TTC549 (cell line): Measurements from ENCODE around the gene LRP10.
"Not testable (repeated sequence)": the region's sequence is repeated elsewhere in the genome, so short reads cannot be mapped to it uniquely, and the experiment has no call there.

ENCODE experiments used
- FAIRE-seq: peaks from 2 replicates; lab custom pipeline; 2012; peaks lifted over from hg19 to GRCh38; lab: Jason Lieb, UNC

LRP10 gene

GRCh38 chr14:22871224-22872032, at the start of gene LRP10:
Gene LRP10, plus strand, starts transcription at chr14:22871740. Its CDS starts 564 bp downstream, at chr14:22872304.
- no peak for FAIRE-seq

DNA sequence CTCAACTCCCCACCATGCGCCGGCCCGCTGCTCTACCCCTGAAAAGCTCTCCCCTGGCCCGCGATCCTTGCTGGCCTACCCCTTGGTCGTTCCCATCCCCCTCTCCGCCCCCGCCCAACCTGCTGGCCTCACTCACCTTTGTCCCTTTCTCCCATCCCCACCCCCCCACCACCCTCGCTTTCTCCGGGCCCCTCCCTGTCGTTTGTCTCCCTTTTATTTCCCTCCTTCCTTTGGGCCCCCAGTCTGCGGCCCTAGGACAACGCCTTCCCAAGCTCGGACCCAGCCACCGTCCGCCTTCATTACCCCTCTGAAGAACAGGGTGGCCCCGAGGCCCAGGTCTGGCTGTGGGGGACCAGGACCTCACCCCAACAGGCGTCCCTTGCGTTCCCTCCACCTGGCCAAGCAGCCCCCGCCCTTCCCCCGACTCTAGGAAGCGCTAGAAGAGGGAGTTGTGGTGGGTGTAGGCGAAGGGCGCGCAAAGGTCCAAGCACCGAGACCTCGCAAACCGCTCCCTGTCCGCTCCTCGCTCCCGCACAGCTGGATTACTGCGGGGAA, 49.4 kb upstream of the LRP10 start:
- FAIRE-seq, result no peak

- no peak for FAIRE-seq
Measured at GRCh38 chr14:22822571-22823098, 48.9 kb upstream of the LRP10 start.

DNA sequence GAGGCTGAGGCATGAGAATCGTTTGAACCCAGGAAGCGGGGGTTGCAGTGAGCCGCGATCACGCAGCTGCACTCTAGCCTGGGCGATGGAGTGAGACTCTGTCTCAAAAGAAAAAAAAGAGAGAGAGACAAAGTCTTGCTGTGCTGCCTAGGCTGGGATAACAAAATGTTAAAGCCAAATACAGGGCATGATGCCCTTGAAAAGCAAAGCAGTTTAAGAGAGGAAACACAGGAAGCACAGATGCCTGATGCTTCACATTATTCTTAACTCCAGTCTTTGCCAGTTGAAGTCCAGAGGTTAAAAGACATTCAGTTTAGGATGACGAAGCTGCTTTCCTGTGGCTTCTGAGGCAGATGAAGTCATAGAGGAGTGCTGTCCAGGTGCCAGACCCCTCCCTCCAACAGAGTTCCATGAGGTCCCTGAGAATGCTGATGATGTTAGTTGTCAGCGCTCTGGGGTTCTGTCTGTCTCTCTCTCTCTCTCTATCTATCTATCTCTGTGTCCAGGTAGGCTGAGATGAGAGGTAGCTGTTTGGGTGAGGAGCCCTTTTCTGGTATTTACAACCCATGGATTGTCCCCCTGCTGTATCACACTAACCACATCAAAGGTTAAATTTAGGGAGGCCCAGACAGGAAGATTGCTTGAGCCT, 46.7 kb upstream of the LRP10 start:
- no peak for FAIRE-seq

DNA sequence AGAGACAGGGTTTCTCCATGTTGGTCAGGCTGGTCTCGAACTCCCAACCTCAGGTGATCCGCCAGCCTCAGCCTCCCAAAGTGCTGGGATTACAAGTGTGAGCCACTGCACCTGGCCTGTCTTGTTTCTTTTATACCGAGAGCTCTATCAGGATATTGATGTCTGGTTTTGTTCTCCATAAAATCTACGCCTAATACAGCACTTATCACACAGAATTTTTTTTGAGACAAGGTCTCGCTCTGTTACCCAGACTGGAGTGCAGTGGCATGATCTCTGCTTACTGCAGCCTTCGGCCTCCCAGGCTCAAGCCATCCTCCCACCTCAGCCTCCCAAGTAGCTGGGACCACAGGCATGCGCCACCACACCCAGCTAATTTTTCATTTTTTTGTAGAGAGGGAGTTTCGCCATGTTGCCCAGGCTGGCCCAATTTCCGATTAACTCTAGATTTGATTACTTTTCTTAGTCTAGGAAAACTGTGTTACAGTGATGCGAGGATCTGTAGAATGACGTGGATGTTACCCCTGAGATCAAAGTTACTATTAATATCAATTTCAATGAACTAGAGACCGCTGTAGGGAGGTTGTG, 42.4 kb upstream of the LRP10 start:
- FAIRE-seq, result not testable (repeated sequence)

DNA sequence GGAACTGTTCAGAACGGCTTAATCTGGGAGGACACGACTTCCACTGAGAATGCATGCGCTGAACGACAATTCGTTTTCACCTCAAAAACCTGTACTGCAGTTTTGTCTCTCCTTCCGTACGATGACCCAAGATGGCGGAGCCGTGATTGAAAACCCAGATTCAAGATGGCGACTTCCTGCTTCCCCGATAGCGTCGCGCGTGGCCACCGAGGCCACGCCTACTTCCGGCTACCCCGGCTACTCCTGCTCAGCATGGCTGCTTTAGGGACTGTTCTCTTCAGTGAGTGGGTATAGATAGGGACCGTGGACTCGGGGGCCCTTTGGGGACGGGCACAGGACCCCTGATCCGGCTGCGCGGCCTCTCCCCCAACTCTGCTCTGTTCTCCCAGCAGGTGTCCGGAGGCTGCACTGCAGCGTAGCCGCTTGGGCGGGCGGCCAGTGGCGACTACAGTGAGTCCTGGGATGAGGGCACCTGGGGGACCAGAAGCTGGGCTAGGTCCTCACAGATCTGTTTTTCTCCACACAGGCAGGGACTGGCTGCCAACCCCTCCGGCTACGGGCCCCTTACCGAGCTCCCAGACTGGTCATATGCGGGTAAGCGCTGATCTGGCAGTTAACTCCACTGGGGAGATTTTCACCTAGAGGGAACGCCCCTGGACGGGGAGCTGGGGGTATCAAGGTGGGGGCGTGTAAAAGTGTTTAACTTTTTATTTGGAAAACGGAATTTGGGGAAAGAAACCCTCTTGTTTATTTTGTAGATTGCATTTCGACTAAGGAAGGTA, 41.7 kb upstream of the LRP10 start, which contains the start of gene MRPL52:
Gene MRPL52 (plus strand): TSS at position 227 of the 782 bp plus-strand sequence. CDS start 26 bp downstream, at position 253.
- FAIRE-seq, result no peak

GRCh38 chr14:22830443-22831010, 41.0 kb upstream of the LRP10 start:
- FAIRE-seq, result no peak

- FAIRE-seq, result no peak
Measured at GRCh38 chr14:22835505-22835904, 36.0 kb upstream of the LRP10 start.

- no peak for FAIRE-seq
Measured at GRCh38 chr14:22836301-22837113, 35.0 kb upstream of the LRP10 start, which contains the start of gene MMP14. Gene MMP14, plus strand, starts transcription at chr14:22836585. Its CDS starts 233 bp downstream, at chr14:22836818.

DNA sequence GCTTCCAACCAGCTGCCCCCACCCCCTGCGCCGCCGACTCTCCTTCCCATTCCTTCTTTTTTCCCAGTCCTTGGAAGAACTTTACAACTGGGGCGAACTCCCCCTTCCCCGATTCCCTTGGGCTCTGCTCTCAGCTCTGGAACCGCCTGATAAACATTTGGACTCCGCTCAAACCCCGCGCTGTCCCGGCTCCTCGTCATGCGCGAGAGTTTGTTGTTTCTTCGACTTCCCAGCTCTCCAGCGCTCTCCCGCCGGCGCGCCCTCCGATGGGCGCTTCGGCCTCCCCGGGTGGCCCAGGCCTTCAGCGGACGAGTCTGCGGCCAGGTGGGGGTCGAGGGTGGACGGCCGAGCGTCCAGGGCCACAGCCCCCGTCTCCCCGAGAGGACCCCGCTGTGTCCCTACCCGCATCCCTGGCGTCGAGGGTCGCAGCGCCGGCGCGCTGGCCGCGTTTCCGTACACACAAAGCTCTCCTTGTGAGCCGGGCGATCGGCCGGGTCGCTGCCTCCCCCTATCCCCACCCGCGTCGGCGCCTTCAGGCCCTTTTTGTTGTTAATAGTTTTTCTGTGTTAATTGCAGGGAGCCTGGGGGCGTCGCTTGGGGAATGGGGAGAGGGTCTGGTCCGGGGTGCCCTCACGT, 34.3 kb upstream of the LRP10 start:
- no peak for FAIRE-seq

DNA sequence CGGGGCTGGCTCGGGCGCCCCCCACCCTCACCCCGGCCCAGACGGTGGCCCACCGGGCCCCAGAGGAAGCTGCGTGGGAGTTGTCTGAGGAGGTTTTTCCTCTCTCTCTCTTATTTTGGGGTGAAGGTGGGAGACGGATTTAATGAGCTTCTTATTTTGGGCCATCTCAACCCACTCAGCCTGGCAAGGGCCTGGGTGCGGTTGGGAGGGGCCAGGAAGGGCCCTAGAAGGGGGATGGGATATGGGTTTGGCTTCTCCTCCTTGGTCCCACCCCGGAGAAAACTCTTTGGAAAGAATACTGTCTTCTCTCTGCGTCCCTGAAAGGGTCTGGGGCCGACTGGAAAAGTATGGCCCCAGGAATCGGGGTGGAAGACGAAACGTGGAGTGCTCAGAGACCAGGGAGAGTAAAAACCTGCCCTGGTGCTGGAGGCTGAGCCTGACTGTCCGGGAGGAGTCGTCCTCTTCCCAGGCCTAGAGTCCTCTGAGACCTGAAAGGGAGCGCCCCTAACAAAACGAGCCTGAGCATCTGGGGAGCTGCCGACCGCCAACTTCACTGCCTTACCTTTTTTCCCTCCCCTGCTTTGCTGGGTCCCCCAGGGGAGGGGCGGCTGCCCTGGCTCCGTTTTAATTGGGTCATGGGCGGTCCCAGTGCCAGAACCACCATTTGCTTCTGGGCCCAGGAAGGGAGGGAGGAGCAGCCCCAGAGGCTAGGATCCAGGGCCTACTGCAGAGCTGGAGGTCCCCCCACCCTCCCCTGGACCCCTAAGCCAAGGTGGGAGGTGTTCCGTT, 33.6 kb upstream of the LRP10 start:
- FAIRE-seq, result no peak

DNA sequence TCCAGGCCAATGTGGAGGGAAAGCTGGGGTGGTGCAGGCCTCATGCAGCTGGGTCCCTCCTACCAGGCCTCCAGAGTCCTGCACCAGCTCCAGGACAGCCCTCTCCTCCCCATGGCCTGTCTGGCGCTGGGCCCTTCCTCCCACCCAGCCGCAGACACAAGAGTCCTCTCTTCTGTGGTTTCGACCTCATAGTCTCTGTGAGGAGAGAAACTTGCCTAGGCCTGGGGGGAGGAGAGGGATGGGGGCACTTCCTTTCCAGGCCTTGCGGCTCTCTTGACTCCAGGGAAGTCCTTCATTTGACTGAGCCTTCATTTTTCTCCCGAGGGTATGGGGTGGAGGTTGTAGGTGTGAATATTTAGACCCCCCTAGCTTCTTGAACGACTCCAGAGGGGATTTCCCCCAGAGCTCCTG, 32.9 kb upstream of the LRP10 start:
- no peak for FAIRE-seq

DNA sequence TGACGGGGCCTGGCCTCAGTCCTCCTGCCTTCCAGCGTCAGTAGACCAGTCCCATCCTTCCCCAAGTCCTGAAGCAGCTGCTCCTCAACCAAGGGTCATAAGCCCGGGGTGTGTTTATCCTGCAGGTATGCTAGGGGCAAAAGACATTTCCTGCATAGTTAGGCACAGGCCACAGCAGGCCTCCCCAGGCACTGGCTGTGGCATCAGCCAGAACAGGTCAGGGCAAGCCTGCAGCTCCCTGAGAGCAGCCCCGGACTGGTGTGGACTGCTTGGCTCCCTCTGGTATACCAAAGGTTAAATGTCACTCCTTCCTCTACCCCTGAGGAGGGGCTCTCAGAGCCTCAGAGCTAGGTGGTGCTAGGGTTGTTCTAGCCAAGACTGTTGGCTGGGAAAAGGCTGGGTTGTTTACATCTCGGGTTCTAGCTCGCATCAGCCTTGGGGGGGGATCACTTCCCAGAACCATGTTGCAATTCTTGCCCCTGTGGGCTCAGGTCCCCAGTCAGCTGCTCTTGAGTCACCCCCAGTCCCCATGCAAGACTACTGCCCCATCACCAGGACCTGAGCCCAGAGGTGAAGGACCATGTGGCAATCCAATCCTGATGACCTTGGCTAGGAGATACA, 32.3 kb upstream of the LRP10 start:
- FAIRE-seq, result no peak

DNA sequence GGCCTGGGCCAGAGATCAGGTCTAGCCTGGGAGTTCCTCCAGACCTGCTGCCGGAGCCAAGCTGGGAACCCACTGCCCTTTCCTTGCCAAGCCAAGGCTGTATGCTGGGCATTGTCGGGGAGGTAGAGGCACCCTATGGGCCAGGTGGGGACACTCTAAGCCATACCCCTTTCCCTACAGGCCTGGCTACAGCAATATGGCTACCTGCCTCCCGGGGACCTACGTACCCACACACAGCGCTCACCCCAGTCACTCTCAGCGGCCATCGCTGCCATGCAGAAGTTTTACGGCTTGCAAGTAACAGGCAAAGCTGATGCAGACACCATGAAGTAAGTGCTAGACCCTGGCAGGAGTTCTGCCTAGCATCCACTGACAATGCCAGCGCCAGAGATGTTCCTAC, 30.2 kb upstream of the LRP10 start:
- FAIRE-seq, result no peak

- FAIRE-seq, result no peak
Measured at GRCh38 chr14:22841769-22842168, 29.8 kb upstream of the LRP10 start.

- FAIRE-seq, result no peak
Measured at GRCh38 chr14:22842211-22843122, 29.1 kb upstream of the LRP10 start.

DNA sequence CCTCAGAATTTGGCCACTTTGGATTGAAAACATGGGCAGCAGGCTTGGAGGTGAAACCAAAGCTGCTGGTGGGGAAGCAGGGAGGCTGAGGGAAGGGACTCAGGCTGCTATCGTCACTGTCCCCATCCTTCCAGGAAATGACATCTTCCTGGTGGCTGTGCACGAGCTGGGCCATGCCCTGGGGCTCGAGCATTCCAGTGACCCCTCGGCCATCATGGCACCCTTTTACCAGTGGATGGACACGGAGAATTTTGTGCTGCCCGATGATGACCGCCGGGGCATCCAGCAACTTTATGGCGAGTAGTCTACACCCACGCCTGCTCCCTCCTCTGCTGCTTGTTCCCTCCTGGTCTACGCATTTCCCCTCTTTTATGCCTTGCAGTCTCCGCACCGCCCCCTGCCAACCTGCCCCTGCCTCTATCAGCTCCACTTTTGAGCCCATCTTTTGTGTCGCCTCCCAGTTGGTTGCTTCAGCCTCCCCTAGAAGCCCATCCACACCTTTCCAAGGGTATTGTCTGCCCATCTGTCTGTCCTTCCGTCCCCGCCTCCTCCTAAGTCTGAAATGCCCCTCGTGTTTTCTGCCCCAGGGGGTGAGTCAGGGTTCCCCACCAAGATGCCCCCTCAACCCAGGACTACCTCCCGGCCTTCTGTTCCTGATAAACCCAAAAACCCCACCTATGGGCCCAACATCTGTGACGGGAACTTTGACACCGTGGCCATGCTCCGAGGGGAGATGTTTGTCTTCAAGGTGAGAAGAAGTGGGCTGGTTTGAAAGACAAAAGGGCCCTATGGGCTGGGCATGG, 28.2 kb upstream of the LRP10 start:
- no peak for FAIRE-seq
